HG03196 (cell line): ENCODE measurements around the gene RHBDD2.

ENCODE experiments used
- ATAC-seq: cut with Tn5 transposase; IDR thresholded peaks from one replicate; pipeline ENCODE4 v1.9.1; 2021; ENCODE audit not compliant: unreplicated experiment

The RHBDD2 gene

GRCh38 chr7:75916259-75916658 lies 37.4 kb downstream of the RHBDD2 start:
- ATAC-seq, result no peak

GRCh38 chr7:75916685-75917634 lies 38.1 kb downstream of the RHBDD2 start:
- no peak for ATAC-seq

- no peak for ATAC-seq
These were observed 41.8 kb downstream of the RHBDD2 start for GRCh38 chr7:75920431-75921161.

GRCh38 chr7:75921479-75921878 lies 42.6 kb downstream of the RHBDD2 start:
- no peak for ATAC-seq

GRCh38 chr7:75922966-75923603 lies 44.3 kb downstream of the RHBDD2 start:
- no peak for ATAC-seq

- no peak for ATAC-seq
These were observed 45.4 kb downstream of the RHBDD2 start for GRCh38 chr7:75924256-75924655.

- ATAC-seq, result no peak
These were observed 46.1 kb downstream of the RHBDD2 start for GRCh38 chr7:75924889-75925288.

- ATAC-seq, result no peak
These were observed 47.0 kb downstream of the RHBDD2 start for GRCh38 chr7:75925717-75926435.

GRCh38 chr7:75928568-75928914 lies 49.7 kb downstream of the RHBDD2 start:
- ATAC-seq, result peak; percentile 58

- ATAC-seq, result no peak
These were observed 52.8 kb downstream of the RHBDD2 start for GRCh38 chr7:75931680-75932079.

GRCh38 chr7:75937958-75938786 lies 59.3 kb downstream of the RHBDD2 start:
- ATAC-seq, result no peak
